ENCODE measurements around the gene HIC1.

- TF ChIP-seq CTCF (IDR thresholded peaks at IDR 0.05) (no peak), POLR2A (IDR thresholded peaks at IDR 0.05) (no peak)
These were observed 26.7 kb downstream of the HIC1 start for GRCh38 chr17:2081564-2081963.
